HG03575 (cell line): ENCODE measurements around the gene PTPRM.

Experiments
- ATAC-seq: cut with Tn5 transposase; IDR thresholded peaks from one replicate; pipeline ENCODE4 v1.9.1; 2021; ENCODE audit not compliant: unreplicated experiment, insufficient number of reproducible peaks, low FRiP score; ENCODE audit errors: extremely low read depth

PTPRM gene

DNA sequence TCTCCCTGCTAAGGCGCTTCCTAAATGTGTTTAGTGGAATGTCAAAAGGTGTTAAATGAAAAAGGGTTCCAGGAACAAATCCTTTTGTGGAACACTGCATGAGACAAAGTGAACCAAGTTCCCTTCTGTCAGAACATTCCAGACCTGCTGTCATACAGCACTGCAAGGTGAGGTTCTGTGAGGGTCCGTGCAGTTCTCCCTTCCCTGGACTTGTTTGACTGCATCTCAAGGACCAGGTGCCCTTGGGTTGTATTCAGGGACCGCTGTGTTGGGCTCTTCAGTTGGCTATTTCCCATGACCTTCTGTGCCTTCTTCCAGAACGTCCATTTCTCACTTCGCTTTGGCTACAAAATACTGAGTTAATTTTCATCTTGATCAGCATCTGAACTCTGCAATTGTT, 328.2 kb downstream of the PTPRM start:
- no peak for ATAC-seq

DNA sequence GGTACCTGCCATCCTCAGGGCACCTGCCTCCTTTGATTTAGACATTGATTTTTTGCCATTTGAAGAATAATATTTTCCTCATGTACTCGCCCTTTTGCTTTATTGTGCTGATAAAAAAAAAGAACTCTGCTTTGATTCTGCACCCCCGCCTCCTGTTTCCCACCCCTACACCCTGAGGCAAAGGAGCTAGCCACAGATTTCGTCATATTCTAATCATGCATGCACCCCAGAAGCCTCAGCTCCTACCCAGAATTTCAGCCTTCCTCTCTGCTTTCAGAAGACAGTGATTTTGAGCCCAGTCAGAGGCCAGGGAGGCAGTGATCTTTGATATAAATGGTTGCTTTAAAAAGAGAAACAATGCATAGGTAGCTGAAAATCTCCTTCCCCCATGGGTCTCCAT, 329.0 kb downstream of the PTPRM start:
- ATAC-seq: no peak

DNA sequence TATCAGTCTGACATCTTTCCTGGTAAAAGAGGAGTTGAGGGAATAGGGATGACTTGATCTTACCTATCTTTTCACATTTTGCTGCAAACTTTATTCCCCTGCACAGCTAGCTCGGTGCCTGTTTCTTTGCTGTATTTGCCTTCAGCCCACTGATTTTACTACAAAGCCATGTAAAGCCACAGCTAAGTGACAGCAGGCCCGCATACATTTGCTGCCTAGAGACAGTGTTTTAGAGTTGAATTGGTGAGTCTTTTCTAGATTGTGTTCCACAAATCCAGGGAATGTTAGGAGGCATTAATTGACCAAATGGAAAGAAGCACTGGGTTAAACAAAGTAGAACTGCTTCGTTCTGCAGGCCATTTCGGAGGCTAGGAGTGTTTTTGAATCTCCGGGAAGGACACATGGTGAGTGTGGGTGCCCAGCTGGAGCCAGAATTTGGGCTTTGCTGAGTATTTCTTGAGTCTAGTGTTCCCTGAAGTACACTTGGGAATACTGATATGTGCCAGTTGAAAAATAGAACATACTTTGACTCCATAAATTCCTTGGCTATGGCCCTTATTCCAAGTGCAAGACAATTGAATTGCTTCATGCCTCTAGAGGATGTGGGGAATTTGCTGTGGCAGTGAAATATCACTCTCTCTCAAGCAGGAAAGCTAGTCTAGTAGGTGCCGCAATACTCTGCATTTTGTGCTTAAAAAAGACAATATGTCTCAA, 329.8 kb downstream of the PTPRM start:
- no peak for ATAC-seq

DNA sequence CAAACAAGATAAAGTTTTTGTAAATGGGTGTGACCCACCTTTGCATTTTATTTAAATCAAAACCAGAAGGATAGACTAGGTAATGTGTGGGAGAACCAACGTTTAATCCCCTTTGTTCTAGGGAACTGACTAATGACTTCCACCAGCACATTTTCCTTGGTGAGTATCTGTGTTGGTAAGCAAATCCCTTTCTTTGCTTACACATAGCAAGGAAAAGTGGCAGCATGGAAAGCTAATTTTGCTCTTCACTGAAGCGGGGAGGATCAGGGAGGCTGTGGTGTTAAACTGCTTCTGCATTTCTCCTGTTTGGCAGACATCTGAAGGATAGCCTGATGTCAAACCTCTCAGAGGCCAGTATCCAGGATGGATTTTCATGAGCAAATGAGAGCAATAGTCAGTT, 331.1 kb downstream of the PTPRM start:
- ATAC-seq: no peak

DNA sequence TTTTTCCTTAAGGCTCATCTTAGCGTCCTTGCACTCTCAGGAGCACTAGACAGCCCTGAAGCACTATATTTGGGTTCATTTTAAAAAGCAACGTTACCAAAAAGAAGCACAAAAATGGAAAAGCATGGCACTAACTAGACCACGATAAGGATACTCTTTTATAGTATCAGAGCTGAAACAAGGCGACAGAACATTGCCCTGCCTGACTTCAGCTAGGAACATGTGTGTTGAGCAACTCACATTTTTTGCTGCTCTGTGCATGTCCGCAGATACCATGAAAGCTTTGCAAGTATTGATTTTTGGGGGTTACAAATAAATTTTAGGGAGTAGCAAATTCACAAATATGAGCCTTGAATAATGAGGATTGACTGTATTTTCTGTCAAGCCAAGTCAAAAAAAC, 332.0 kb downstream of the PTPRM start:
- no peak for ATAC-seq

DNA sequence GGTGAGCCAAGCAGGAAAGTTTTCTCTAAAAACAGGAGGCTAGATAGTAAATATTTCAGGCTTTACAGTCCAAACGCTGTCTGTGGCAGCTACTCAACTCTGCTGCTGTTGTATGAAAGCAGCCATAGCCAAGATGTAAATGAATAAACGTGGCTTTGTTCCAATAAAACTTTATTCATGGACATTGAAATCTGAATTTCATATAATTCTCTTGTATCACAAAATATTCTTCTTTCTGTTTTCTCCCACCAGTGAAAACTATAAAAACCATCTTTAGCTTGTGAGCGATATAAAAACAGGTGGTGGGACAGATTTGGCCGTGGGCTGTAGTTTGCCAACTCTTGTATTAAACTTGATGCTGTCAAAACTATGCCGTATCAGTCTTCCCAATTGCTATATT, 333.0 kb downstream of the PTPRM start:
- ATAC-seq: no peak

DNA sequence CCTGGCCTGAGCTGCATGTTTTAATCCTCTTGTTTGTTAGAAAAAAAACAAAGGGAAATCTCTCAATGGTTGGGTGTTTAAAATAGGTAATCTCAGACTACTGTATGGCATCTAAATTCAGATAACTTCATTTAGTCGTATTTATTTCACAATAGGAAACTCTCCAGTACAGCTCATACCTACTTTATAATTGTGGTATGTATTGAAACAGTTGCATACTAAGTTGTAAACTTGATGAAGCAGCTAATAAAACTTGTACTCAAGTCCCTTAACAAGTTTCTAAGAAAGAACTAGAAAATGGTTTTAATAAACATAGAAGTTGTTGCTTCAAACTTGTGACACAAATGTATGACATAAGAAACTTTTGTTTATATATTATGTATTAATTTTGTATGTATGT, 334.5 kb downstream of the PTPRM start:
- ATAC-seq: no peak

DNA sequence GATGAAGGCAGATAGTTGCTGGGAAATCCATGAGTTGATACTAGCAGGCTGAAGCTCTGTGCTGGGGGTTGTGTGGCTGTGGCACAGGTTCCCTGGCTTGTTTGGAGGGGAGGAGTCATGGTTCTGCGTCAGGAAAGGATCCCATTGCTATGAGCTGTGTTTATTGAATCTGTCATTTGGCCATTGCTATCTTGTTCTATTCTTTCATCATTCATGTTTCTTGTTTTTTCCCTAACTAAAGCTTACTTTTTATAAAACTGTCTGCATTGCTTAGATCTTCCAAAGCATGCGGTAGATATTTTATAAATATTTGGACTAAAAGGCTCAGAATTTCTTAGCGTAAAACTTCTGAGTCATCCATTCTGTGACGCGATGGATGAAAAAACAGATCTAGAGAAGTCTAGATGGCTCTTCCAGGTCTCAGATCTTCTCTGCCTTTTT, 335.3 kb downstream of the PTPRM start:
- ATAC-seq: no peak

DNA sequence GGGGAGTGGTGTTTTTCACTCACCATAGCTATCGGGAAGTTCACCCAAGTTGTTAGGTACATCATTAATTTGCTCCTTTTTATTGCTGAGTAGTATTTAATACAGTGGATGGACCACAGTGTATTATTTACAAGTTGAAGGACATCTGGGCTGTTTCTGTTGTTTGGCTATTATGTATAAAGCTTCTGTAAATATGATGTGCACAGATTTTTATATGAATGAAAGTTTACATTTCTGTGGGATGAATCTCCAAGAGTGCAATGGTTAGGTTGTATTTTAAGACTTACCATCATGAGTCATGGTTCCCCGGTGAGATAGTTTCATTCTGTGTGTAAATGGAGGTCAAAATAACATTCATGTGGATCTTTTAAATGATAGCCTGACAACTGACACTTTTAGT, 337.4 kb downstream of the PTPRM start:
- no peak for ATAC-seq

DNA sequence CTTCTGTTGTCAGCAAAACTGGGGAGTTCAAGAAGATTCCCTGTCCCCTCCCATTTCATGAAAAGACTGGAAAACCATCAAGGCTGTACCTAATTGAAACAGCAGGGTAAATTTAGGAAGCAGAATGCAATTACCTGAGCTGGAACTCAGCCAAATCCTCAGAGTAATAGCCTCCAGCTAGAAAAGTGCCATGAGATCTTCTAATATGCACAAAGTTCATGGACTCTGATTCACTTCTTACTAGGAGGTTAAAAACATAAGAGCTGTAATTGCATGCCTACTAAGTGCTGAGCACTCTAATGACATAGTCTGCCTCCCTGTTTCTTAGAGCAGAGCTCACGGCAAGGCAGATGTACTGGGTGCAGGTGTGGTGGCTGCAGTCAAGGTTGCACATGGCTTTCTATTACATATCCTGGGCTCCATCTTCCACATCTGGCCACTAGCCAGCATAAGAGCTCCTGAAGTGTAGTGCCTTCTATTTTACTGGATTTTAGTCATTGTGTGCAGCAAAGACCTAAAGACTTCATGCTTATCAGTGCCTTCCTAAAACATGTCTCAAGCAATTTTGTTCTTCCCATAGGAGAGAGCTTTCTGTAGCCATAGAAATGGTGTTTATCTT, 341.7 kb downstream of the PTPRM start:
- ATAC-seq: no peak

DNA sequence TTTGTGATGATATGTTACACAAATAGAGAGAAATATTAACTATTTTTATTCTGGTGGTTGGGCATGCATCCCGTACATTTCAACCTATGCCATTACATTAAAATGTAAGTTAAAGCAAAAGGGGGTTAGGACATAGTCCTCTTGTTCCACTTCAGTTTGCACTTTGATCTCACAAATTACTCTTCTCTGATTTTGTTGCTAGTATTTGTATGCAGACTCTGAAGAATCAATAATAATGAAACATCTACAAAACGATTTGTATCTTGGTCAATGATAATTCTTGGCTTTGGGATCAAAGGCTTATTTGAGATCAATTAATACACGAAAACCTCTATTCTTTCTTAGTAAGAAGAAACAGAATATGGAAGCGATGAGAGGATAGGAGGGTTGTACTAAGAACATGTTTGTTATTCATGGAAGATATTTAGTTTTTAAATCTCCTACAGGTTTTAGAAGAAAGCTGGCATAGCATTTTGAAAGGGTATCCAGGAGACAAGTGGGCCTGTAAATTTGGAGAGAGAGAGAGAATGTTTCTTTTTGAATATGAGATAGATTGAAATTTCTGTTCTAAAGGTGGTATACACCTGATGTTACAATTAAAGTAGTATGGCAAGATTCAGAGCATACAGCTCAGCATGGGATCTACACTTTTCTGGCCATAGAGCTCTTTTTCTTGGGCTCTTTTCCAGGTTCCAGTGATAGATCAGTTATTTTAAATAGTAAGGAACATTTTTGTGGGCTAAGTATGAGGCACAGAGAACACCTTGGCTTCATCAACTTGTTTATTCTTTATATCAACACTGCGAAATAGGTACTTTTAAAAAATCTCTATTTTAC, 347.9 kb downstream of the PTPRM start:
- no peak for ATAC-seq

DNA sequence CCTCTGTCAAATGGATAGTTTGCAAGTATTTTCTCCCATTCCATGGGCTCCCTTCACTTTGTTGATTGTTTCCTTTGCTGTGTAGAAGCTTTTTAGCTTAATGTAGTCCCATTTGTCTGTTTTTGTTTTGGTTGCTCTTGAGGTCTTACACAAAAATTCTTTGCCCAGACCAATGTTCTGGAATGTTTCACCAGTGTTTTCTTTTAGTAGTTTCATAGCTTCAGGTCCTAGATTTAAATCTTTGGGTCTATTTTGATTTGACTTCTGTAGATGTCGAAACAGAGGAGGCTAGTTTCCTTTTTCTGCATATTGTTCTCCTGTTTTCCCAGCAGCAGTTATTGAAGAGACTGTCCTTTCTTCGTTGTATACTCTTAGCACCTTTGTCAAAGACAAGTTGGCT, 351.6 kb downstream of the PTPRM start:
- no peak for ATAC-seq

DNA sequence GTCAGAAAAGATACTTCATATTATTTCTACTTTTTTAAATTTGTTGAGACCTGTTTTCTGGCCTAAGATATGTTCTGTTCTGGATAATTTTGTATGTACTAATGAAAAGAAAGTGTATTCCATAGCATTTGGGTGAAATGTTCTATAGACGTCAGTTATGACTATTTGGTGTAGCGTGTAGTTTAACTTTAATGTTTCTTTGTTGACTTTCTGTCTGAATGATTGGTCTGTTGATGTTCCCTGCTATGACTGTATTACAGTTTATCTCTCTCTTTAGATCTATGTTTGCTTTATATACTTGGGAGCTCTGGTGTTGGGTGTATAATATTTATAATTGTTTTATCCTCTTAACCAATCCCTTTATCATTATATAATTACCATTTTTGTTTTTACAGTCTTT, 352.4 kb downstream of the PTPRM start:
- no peak for ATAC-seq

DNA sequence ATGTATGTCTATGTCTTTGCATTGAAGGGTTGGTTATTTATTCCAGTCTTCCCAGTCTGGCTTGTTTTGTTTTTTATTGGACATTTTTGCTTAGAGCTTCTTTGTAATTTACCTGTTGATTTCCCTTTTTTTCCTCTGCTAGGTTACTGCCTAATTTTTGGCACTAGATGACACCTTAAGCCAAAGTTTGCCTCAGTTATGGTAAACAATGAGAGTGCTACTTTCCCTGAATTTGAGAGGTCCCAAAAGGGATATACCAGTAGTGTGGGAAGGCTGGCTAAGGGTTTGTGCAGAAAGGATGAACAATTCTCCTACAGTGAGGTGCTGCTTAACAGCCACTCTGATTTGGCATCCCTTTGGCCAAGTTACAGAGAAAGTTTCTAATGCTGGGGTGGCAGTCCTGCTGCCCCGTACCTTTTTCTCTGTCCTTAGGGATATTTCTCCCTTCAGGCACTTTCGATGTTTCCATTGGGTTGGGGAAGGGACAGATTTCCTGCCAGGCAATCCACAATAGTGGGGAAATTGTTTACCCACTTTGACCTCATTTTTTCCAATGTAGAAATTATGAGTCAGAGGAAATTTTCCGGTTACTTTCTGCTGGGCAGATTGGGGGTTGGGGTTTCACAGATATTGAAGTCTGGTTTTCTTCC, 354.9 kb downstream of the PTPRM start:
- ATAC-seq: no peak

DNA sequence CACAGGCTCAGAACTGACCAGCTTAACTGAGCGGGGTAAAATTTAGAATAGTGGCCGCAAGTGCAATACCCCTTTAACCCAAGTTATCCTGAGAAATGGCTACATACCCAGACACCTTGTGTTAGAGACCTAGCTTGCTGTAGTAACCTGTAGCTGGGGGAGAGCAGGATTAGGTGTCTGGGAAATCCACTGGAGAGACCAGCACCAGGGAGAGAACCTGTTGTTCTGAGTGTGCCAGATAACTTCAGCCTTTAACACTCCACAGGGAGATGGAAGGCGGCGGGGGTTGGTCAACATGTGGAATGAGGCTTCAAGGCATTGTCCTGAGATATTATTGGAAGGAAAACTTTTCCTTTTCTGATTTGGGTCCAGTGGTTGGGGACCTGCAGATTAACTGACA, 356.0 kb downstream of the PTPRM start:
- no peak for ATAC-seq

DNA sequence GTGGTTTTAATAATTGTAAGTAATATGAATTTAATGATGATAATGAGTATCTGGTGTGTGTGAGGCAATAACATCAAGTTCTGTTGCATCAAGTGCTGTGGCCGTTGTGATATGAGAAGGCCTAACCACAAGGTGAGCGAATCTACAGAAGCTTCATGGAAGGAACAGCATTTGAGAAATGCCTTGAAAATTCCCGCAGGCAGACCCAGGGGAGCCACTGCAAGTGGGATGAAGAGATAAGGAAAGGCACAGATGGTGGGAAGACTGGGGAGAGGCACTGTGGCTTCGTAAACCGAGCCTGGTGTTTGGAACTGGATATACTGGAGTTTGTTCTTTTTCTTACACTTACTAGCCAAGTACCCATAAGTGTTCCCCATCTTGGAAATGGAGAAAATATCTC, 357.5 kb downstream of the PTPRM start:
- ATAC-seq: no peak

DNA sequence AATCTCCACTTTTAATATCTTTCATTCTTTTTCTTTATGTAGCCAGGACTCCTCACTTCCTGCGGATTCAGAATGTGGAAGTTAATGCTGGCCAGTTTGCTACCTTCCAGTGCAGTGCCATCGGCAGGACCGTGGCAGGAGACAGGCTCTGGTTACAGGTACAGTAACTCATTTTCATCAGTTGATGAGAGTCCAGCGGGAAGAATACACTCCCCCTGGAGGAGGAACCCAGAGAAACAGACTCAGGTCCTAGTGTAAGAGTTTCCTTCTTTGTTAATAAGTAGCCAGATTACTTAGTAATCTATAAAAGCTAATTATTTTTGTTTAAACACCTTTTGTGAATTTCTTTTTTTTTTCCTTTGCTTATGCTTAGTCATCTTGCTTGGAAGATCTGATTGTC, 359.4 kb downstream of the PTPRM start:
- ATAC-seq: no peak

DNA sequence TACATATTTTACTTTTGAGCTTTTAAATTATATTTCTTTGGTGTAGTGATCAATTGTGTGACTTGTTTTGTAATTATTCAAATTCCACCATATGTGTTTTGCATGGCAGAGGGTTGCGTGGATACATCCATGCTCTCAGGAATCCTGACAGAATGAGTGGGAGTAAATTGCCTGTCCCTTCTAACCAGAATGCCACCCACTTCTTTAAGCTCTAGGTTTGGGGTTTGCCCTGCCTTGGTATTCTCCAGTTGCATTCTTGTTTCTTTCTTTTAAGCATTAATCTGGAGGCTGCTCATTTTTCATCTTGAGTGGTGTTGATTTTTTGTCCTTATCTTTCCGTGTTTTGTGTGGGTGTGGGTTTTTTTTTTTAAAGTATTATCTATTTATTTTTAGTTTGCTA, 360.0 kb downstream of the PTPRM start:
- ATAC-seq: no peak

DNA sequence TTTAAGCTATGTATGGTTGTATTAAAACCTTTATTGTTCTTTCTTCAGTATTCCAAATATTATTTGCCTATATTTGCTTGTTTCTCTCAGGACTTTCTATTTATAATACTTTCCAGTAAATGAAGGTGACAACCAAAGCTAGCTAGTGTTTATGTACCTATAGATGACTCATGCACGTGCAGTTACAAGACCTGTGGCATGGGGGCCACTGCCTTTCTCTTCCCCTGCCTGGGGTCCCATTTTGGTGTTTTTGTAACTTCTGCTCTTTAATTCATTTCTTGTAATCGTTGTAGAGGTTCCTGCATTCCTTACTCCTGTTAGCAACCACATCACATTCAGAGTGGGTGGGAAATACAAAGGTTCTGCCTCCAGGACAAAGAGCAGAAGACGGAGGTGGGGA, 364.6 kb downstream of the PTPRM start:
- no peak for ATAC-seq

DNA sequence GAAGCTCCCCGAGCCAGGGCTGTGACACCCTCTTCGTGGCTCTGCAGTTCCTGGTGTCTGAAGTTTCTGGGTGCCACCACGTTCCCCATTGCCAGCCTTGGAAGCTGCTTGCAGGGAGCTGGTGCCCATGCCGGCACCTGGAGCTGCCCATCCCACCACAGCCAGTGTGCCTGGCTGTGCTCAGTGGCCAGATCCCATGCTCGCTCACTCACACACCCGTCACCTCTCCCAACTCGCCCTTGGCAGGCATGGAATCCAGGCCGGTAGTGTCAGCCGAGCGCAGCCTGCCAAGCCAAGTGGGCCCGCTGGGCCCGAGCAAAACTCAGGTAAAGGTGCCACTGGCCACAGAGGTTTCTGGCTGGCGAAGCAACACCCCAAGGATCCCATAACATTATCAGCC, 370.2 kb downstream of the PTPRM start:
- ATAC-seq: no peak
